Urothelium cell line (cell line): ENCODE measurements around the gene UTRN.
A peak's percentile ranks its signal among the peaks of the same experiment; 100 is the strongest.

Experiments
- DNase-seq: peaks from one replicate; pipeline ENCODE4 v3.0.0; 2011; ENCODE audit warnings: low spot score, mixed read lengths
- FAIRE-seq: peaks from 2 replicates; lab custom pipeline; 2011; peaks lifted over from hg19 to GRCh38; lab: Jason Lieb, UNC

Gene UTRN

DNA sequence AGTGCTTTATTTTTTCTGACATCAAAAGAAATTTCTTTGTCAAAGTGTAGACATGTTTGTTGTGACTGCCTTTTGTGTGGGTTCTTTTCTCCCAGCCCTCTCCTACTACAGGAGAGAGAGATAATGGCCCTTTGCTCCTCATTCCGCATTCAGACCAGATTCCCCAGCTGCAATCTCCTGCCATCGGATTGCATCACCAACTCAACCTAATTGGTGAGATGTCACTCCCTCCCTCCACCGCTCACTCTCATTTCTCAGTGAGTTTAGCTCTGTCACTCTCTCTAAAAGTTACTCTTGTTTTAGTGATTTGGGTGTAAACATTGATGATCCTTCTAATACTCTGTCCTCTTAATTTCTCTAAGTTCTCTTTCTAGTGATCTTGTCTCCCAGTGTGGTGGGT lies 22.7 kb downstream of the UTRN start:
- DNase-seq, result no peak
- FAIRE-seq, result no peak

DNA sequence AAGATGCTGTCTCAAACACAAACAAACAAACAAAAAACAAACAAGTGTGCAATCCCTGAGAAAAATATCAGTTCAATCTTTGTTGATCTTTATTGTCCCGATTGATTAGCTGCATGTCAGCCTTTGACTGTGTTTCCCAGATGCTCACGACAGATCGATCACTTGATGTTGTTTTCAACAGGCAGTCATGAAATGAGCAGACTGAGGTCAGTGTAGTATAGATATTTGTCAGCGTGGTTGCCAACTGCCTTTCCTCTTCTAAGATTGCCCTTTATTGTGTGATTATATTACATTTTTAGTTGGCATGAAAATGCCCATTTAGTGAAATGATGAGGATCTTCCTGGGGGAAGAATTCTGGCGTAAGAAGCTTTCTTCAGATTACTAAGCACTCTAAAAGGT lies 25.6 kb downstream of the UTRN start:
- FAIRE-seq (no peak), DNase-seq (no peak)

DNA sequence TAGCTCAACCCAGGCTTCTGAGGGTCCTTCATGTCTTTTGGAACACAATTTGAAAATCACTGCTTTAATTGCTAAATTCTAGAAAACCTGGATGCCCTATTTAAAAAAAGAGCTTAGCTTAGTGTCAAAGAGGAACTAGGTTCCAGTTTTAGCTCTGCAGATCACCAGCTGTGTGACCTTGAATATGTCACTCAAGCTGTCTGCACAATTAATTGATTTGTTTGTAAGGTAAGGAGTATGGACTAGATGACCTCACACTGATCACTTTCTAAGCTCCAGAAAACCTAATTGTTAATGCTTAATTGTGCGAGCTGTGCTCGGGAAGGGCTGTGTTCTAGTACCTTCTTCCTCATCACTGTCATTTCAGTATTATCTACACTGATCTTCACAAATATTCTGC lies 26.2 kb downstream of the UTRN start:
- FAIRE-seq, result no peak
- no peak for DNase-seq

DNA sequence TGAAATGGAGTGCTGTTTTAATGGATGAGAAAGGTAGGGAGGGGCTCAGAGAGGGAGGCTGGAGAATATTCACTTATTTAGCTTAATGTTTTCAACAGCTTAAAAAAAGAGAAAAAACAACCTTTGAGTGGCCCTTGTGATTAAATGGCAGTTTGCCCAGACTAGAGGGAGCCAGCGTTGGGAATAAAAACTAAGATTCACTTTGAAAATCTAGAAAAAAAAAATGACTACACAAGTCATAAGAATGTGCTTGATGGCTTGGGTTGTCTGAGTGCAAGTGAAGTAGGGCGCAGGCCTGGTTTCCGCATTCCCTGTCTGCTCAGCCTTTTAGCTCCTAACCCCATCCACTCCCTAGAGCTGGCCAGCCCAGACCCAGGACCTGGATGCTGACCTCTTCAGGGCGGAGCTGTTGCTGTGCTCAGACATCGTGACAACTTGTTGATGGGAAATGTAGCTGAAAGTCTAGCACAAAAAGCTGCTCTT lies 28.9 kb downstream of the UTRN start:
- FAIRE-seq (no peak), DNase-seq (no peak)

DNA sequence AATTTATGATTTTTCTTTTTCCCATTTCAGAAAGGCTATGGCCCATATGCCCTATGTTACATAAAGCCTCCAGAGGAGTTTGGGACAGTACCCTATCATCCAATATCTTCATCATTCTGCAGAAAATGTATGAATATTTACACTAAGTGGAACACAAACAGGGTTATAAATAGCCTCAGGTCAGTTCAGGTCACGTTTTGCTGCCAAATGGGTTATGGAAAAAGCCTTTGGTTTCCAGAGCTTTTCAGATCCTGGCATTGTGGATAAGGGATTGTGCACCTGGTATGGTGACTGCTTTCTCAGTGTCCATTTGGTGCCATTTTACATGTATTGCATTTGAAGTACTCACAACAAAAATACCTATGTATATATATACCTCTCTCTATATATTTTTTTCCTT lies 29.4 kb downstream of the UTRN start:
- FAIRE-seq, result no peak

DNA sequence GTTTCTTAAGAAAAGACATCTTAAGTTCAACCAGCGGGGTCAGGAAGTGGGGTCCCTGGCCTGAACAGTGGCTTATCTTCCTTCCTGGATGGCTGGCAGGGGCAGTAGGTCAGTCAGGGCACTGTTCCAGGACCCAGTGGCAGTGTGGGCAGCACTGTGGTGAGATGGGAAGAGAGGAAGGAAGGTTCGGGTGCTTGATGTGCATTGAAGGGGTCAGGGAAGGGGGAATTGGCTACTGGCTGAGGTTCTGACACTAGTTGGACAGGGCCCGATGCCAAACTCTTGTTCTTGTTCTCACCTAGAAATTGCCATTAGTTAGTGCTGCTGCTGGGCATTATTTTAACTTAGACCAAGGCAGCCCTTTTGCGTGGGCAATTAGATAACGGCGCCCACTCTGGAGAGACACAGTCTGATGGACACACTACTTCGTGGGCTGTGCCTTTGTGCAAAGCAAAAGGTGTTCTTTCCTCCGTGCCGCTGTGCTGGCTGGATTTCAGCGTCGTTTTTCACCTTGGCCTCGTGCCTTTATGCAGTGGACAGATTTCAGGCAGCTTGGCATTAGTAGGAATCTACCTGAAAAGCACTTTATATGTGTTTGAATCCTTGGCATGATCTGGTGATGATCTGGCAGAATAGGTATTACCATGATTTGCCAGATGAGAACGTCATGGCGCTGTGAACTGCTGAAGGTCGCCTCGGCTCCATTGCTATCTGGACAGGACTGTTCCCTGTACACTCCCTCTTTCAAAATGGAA lies 30.3 kb downstream of the UTRN start:
- FAIRE-seq (no peak), DNase-seq (no peak)

More for the DNA sequence above, 29.4 kb downstream of the UTRN start:
- no peak for DNase-seq

DNA sequence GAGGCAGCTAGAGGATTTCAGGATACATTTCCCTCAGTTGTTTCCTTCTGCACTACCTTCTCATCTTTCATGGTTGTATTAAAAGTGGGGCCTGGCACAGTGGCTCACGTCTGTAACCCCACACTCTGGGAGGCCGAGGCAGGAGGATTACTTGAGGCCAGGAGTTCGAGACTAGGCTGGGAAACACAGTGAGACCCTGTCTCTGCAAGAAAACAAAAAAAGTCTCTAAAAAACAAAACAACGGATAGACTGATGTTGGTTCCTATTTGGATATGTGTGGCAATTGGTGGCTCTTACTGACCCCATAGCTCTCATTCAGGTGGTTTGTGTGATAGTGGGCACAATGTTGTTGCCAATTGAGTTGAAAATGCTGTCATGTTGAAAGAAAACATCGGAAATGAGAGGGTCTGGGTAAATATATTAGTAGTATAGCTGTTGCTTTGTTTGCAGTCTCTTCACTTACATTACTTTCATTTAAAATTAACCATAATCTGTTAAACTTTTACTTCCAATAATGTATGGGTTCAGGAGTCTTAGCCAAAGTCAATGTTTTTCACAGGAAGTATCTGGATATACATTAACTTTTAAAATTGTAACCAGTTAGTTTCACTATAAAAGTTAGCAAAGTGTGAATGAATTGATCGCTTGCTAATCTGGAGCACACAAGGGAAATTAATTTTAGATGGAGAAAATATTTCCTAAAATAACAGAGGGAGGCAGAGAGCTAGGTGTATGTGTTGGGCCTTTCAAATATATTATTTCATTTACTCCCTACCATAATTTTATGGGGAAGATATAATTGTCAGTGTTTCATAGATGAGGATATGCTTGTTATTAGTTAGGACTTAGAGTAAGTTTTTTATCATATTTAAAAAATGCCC lies 31.1 kb downstream of the UTRN start:
- FAIRE-seq, result no peak
- DNase-seq, result no peak

DNA sequence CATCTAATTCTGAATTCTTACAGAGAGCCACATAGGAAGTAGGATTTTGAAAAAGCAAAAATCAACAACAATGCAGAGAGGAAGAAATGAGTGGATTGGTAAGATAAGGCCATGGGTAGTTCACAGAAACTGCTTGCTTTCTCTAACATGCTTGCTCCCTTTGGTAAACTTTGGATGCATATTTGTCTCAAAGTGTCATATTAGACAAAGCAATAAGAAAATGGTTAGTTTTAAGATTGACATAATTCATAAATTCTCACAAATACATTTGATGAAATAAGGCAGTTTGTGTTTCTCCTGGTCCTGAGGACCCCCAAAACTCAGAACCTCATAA lies 31.7 kb downstream of the UTRN start:
- DNase-seq, result no peak
- FAIRE-seq, result no peak

DNA sequence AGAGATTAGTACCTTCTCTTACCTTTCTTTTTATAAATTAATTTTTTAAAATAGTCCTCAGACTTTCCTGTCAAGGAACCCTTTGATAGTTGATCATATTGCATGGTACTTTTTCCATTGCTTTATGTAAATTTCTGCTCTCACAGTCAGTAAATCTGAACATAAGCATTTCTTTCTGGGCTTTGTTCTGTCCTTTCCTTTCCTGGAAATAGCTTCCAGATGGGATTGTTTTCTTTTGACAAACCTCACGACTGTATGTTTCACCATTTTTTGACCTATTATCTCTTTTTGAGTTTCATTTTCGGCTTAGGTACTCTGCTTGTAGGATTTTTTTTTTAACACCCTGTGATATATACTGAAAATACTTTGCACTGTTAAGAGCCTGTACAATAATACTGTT lies 32.6 kb downstream of the UTRN start:
- no peak for FAIRE-seq
- no peak for DNase-seq

DNA sequence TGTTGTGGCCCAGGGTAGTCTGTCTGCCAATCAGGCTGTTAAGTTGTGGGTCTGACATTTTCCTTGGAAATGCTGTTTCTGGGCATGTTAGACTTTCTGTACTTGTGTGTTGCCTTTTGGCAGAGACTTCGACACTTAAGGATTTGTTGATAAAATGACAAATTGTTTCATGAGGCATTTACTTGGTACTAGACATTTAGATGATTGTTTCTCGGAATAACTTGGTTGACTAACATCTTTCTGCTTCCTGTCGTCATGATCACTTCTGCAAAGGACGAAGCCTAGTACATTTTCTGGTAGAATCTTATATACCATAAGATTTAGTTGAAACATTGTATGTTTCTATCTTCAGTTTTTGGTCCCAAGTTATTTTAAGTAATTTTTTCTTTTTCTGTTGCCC lies 34.1 kb downstream of the UTRN start:
- DNase-seq (no peak), FAIRE-seq (no peak)

DNA sequence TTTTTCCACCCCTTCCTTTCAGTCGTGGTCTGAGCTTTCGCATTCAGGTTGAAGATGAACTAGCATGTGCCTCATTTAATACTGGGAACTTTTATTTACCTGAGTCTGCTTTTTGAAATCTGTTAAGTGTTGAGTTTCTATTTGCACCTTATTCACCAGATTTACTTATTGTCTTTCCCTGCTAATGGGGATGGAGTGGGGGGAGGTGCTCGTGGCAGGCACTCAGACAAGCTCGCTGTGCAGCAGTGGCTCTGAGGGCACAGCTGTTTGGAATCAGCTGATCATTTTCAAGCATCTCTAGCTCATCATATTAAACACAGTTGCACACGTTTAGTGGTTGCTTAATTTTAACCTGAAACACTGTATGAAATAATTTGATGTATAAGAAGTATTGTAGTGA lies 35.6 kb downstream of the UTRN start:
- DNase-seq (no peak), FAIRE-seq (no peak)

DNA sequence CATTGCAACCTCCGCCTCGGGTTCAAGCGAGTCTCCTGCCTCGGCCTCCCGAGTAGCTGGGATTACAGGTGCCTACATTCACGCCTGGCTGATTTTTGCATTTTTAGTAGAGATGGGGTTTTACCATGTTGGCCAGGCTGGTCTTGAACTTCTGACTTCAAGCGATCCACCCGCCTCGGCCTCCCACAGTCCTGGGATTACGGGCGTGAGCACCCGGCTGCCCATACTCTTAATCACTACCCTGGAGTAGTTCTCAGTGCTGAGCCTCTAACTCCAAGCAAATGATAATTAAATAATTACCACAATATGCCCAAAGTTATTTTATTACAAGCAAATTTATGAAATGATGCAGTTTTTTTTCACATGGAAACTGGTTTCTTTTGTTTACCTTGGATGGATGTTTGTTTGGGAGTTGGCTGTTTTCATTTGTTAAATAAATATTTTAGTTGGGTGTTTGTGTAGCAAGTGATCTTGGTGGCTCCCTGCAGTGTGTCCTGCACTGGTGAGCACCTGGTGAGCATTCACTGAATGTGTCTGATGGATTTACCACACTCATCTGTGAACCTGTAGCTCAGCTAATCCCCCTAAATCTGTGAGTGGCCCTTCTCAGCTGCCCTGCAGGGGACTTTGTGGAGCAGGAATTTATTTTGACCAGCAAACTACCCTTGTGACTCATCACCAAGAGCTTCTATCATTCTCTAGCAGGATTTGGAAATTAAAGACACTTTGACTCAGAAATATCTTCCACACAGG lies 36.9 kb downstream of the UTRN start:
- FAIRE-seq (no peak), DNase-seq (peak; percentile 14)

DNA sequence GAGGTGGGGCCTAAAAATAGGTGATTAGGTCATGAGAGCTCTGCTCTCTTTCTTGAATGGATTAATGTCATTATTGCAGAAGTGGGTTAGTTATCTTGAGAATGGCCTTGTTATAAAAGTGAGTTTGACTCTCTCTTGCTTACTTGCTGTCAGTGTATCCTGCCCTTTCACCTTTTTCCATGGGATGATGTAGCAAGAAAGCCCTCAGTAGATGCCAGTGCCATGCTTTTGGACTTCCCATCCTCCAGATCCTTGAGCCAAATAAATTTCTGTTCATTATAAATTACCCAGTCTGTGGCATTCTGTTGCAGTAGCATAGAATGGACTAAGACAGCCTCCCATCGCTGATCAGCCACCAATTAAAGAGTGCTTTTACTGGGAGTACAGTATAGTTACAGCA lies 40.1 kb downstream of the UTRN start:
- DNase-seq (no peak), FAIRE-seq (no peak)

DNA sequence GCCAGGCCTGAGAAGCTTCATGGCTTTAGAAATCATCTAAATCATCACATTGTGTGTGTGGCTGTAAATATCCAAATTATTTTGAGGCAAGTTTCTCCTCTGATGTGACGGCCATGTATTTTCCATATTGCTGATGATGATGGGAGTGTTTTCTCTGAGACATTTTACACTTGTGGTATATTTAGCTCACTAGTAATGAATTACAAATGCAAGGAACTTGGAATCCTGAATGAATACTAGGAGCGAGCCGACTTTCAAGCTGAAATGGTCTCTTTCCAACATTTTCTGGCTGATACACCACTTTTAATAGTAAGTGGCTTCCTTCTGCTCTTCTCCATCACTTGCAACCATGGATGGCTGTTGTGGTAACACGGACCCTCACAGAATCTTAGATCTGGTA lies 41.3 kb downstream of the UTRN start:
- no peak for DNase-seq
- no peak for FAIRE-seq

DNA sequence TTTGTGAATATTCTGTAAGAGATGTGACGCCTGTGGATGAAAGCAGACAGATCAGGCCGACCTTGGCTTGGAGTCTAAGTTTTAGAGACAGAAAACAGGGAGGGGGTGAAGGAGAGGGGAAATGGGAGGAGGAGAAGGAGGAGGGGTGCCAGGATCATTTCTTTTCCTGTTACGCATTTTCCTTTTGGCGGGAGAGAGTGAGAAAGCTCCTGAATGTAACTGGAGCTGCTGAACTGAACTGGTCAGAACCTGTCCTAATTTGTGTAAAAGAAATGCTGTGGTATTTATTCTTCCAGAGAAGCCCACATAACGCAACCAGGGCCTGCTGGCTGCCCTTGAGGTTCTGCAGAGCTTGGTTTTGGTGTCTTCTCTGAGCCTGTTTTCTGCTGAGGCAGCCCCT lies 41.9 kb downstream of the UTRN start:
- DNase-seq, result no peak
- no peak for FAIRE-seq

DNA sequence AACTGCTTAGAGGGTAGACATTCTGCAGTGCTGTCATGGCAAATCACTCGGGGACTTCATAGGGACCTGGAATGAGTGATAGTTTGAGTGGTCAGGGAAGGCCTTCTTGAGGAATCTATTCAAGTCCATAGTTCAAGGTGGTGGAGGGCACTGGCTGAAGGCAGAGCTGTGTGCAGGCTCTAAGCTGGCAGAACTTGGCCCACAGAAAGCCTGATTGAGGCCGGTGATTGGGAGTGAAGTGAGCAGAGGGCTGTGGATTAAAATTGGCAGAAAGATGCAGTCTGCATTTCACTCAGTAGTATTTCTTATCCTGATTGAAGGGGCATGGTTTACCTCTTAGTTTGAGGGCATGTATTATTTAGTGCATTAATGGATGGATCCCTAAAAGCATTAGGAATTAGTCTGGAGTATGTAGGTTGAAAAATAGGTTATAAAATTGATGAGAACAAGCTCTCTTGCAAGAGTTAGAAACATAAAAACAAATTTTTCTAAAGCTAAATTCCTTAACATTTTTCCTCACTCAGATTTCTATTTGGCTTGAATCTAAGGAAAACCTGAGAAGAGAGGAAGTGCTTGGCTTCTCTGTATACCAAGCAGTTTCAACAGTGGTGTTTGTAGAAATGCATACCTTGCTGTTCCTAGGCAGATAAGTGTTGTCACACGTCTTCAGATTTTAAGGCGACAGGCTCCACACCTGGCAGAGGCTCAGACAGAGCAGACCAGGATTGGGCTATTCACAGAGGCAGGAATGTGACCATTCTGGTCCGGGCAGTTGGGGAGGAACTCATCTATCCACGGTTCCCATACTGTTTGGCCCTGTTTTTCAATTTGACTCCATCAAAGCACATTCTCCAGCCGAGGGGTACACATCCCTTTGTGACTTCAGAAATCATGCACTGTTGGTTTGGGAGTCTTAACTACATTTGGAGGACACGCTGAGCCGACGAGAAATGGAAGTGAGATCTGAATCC lies 45.2 kb downstream of the UTRN start:
- no peak for DNase-seq

DNA sequence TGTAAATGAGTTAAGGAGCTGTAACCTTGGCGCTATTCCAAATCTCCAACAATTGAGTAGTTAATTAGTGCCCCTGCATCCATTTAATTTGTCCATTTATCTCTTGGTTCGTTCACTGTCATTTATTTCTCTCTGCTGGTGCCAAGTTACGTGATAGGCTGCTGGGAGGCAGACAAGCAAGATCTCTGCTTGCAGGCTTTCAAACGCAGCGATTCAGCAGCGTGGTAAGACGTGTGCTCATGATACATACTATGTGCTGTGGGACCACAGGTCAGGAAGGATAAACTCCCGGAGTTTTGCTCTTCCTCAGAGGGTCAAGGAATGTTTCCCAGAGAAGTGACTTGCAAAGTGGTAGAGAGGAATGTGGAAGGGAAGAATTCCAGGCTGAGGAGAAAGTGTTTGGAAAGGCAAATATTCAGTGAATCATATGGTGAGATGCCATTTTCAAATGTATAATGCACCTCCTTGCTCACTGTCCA lies 46.4 kb downstream of the UTRN start:
- FAIRE-seq, result no peak
- DNase-seq, result no peak

More for the DNA sequence above, 45.2 kb downstream of the UTRN start:
- FAIRE-seq, result no peak

DNA sequence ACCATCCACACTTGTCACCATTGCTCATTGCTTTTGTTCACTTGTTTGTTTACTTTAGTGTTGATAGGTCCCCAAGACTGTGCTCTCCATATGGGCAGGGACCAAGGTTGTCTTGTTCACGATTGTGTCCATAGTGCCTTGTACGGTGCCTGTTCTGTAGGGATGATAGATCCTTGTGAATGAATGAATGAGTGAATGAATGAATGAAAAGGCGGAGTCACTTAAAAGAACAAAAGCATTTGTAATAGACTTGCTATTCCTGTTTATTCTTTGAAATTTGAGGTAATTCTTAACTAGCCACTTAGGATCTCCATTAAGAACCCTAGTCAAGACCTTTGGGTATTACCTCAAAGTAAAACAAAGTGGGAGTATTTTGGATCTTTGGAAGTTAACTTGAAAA lies 47.0 kb downstream of the UTRN start:
- DNase-seq, result no peak
- FAIRE-seq, result no peak

DNA sequence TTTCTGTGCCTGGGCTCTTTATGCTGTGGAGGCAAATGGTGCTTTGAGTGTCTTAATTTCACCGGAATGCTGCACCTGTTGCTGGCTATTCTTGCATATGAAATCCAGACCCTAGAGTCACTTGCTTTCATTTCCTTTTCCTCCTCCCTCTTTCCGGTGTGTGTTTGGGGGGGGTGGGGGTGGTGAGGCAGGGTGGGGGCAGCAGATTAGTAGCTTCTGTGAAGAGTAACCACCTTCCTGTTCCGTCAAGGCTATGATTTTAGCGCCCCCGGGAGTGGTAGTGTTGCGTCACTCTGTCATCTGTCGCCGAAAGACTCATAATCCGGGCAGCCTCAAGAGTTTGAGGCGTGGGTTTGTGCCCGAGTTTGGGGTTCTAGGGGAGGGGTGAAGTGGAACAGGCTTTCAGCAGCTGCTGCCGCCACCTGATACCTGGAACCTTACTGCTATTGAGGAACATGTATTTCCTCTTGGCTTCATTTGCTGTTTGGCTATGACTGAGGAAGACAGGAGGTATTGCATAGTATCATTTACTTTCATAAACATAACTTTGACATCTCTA lies 49.1 kb downstream of the UTRN start:
- FAIRE-seq (no peak), DNase-seq (no peak)
